ENCODE measurements around the gene MLPH.

The MLPH gene

GRCh38 chr2:237472909-237473877 lies 13.9 kb upstream of the MLPH start:
- 93% methylated on average over 27 of the region's 27 CpGs for WGBS
- Histone ChIP-seq H3K4me1 (ENCODE audit: insufficient read depth, low read length) (no peaks in the 10 kb centered on the region; the same call in 1 of the 2 replicates), H3K36me3 (ENCODE audit: insufficient read depth, low read length) (no peaks in the 10 kb centered on the region), H3K27ac (ENCODE audit: low read depth, low read length) (no peak overlapping the region), H3K27me3 (ENCODE audit: insufficient read depth, low read length) (peaks cover 27% of the 10 kb centered on the region), H3K9ac (ENCODE audit: low read depth, low read length) (no peak overlapping the region), H3K9me3 (ENCODE audit: insufficient read depth, low read depth, low read length) (no peaks in the 10 kb centered on the region), H3K4me3 (ENCODE audit: low read length) (no peak overlapping the region)

GRCh38 chr2:237473878-237474441 lies 13.1 kb upstream of the MLPH start:
- WGBS: 93% methylated on average over 11 of the region's 11 CpGs
- Histone ChIP-seq H3K9me3 (ENCODE audit: insufficient read depth, low read depth, low read length) (no peaks in the 10 kb centered on the region), H3K9ac (ENCODE audit: low read depth, low read length) (no peak overlapping the region), H3K4me1 (ENCODE audit: insufficient read depth, low read length) (no peaks in the 10 kb centered on the region; the same call in 1 of the 2 replicates), H3K36me3 (ENCODE audit: insufficient read depth, low read length) (no peaks in the 10 kb centered on the region), H3K27ac (ENCODE audit: low read depth, low read length) (no peak overlapping the region), H3K27me3 (ENCODE audit: insufficient read depth, low read length) (peaks cover 34% of the 10 kb centered on the region), H3K4me3 (ENCODE audit: low read length) (no peak overlapping the region)

GRCh38 chr2:237474442-237474911 lies 12.6 kb upstream of the MLPH start:
- H3K27ac ChIP-seq (ENCODE audit: low read depth, low read length): no peak overlapping the region; the same call in 1 of the 2 replicates
- H3K4me3 ChIP-seq (ENCODE audit: low read length): peak overlapping the region; percentile 81
- H3K36me3 ChIP-seq (ENCODE audit: insufficient read depth, low read length): no peaks in the 10 kb centered on the region
- no peaks in the 10 kb centered on the region for H3K9me3 ChIP-seq (ENCODE audit: insufficient read depth, low read depth, low read length)
- H3K4me1 ChIP-seq (ENCODE audit: insufficient read depth, low read length): no peaks in the 10 kb centered on the region; the same call in 1 of the 2 replicates
- peak overlapping the region; percentile 86 for H3K9ac ChIP-seq (ENCODE audit: low read depth, low read length)
- peaks cover 39% of the 10 kb centered on the region for H3K27me3 ChIP-seq (ENCODE audit: insufficient read depth, low read length)
- 77% methylated on average over 11 of the region's 12 CpGs for WGBS

- peak overlapping the region; percentile 86 for H3K9ac ChIP-seq (ENCODE audit: low read depth, low read length)
- H3K27ac ChIP-seq (ENCODE audit: low read depth, low read length): peak overlapping the region; percentile 77
- peaks cover 45% of the 10 kb centered on the region for H3K27me3 ChIP-seq (ENCODE audit: insufficient read depth, low read length)
- 1% methylated on average over 79 of the region's 79 CpGs for WGBS
- no peaks in the 10 kb centered on the region for H3K9me3 ChIP-seq (ENCODE audit: insufficient read depth, low read depth, low read length)
- no peaks in the 10 kb centered on the region for H3K36me3 ChIP-seq (ENCODE audit: insufficient read depth, low read length)
- no peaks in the 10 kb centered on the region; the same call in 1 of the 2 replicates for H3K4me1 ChIP-seq (ENCODE audit: insufficient read depth, low read length)
- H3K4me3 ChIP-seq (ENCODE audit: low read length): peak overlapping the region; percentile 81
Observed at GRCh38 chr2:237474931-237475703, 11.9 kb upstream of the MLPH start.

- H3K9me3 ChIP-seq (ENCODE audit: insufficient read depth, low read depth, low read length): no peaks in the 10 kb centered on the region
- WGBS: 32% methylated on average over 16 of the region's 17 CpGs
- peak overlapping the region; percentile 81 for H3K4me3 ChIP-seq (ENCODE audit: low read length)
- peaks cover 50% of the 10 kb centered on the region for H3K27me3 ChIP-seq (ENCODE audit: insufficient read depth, low read length)
- no peak overlapping the region for H3K9ac ChIP-seq (ENCODE audit: low read depth, low read length)
- no peaks in the 10 kb centered on the region; the same call in 1 of the 2 replicates for H3K4me1 ChIP-seq (ENCODE audit: insufficient read depth, low read length)
- no peak overlapping the region for H3K27ac ChIP-seq (ENCODE audit: low read depth, low read length)
- no peaks in the 10 kb centered on the region for H3K36me3 ChIP-seq (ENCODE audit: insufficient read depth, low read length)
Observed at GRCh38 chr2:237475704-237476141, 11.3 kb upstream of the MLPH start.

GRCh38 chr2:237478095-237478494 lies 9.0 kb upstream of the MLPH start:
- Histone ChIP-seq H3K27me3 (ENCODE audit: insufficient read depth, low read length) (peaks cover 64% of the 10 kb centered on the region), H3K4me3 (ENCODE audit: low read length) (no peak overlapping the region), H3K9me3 (ENCODE audit: insufficient read depth, low read depth, low read length) (no peaks in the 10 kb centered on the region), H3K9ac (ENCODE audit: low read depth, low read length) (no peak overlapping the region), H3K4me1 (ENCODE audit: insufficient read depth, low read length) (no peaks in the 10 kb centered on the region; the same call in 1 of the 2 replicates), H3K27ac (ENCODE audit: low read depth, low read length) (no peak overlapping the region), H3K36me3 (ENCODE audit: insufficient read depth, low read length) (no peaks in the 10 kb centered on the region)
- WGBS: 96% methylated on average over 2 of the region's 2 CpGs

GRCh38 chr2:237478979-237479378 lies 8.1 kb upstream of the MLPH start:
- Histone ChIP-seq H3K9ac (ENCODE audit: low read depth, low read length) (no peak overlapping the region), H3K36me3 (ENCODE audit: insufficient read depth, low read length) (no peaks in the 10 kb centered on the region), H3K27me3 (ENCODE audit: insufficient read depth, low read length) (peaks cover 65% of the 10 kb centered on the region), H3K4me1 (ENCODE audit: insufficient read depth, low read length) (no peaks in the 10 kb centered on the region; the same call in 1 of the 2 replicates), H3K9me3 (ENCODE audit: insufficient read depth, low read depth, low read length) (no peaks in the 10 kb centered on the region), H3K27ac (ENCODE audit: low read depth, low read length) (no peak overlapping the region), H3K4me3 (ENCODE audit: low read length) (no peak overlapping the region)
- WGBS: 88% methylated on average over 3 of the region's 3 CpGs

GRCh38 chr2:237479747-237480146 lies 7.3 kb upstream of the MLPH start:
- Histone ChIP-seq H3K9ac (ENCODE audit: low read depth, low read length) (no peak overlapping the region), H3K9me3 (ENCODE audit: insufficient read depth, low read depth, low read length) (no peaks in the 10 kb centered on the region), H3K36me3 (ENCODE audit: insufficient read depth, low read length) (no peaks in the 10 kb centered on the region), H3K27ac (ENCODE audit: low read depth, low read length) (no peak overlapping the region), H3K4me3 (ENCODE audit: low read length) (no peak overlapping the region), H3K27me3 (ENCODE audit: insufficient read depth, low read length) (peaks cover 72% of the 10 kb centered on the region), H3K4me1 (ENCODE audit: insufficient read depth, low read length) (no peaks in the 10 kb centered on the region; the same call in 1 of the 2 replicates)
- 92% methylated on average over 3 of the region's 4 CpGs for WGBS

GRCh38 chr2:237480556-237480955 lies 6.5 kb upstream of the MLPH start:
- no peaks in the 10 kb centered on the region for H3K36me3 ChIP-seq (ENCODE audit: insufficient read depth, low read length)
- H3K4me1 ChIP-seq (ENCODE audit: insufficient read depth, low read length): no peaks in the 10 kb centered on the region; the same call in 1 of the 2 replicates
- H3K9me3 ChIP-seq (ENCODE audit: insufficient read depth, low read depth, low read length): no peaks in the 10 kb centered on the region
- no peak overlapping the region for H3K9ac ChIP-seq (ENCODE audit: low read depth, low read length)
- peaks cover 80% of the 10 kb centered on the region for H3K27me3 ChIP-seq (ENCODE audit: insufficient read depth, low read length)
- WGBS: 91% methylated on average over 7 of the region's 7 CpGs
- no peak overlapping the region for H3K27ac ChIP-seq (ENCODE audit: low read depth, low read length)
- H3K4me3 ChIP-seq (ENCODE audit: low read length): no peak overlapping the region

- H3K27ac ChIP-seq (ENCODE audit: low read depth, low read length): no peak overlapping the region
- H3K27me3 ChIP-seq (ENCODE audit: insufficient read depth, low read length): peaks cover 80% of the 10 kb centered on the region
- H3K4me1 ChIP-seq (ENCODE audit: insufficient read depth, low read length): no peaks in the 10 kb centered on the region; the same call in 1 of the 2 replicates
- no peak overlapping the region for H3K4me3 ChIP-seq (ENCODE audit: low read length)
- no peaks in the 10 kb centered on the region for H3K36me3 ChIP-seq (ENCODE audit: insufficient read depth, low read length)
- H3K9ac ChIP-seq (ENCODE audit: low read depth, low read length): no peak overlapping the region
- 93% methylated on average over 3 of the region's 3 CpGs for WGBS
- H3K9me3 ChIP-seq (ENCODE audit: insufficient read depth, low read depth, low read length): no peaks in the 10 kb centered on the region
Observed at GRCh38 chr2:237480988-237481525, 6.0 kb upstream of the MLPH start.

Measured in HUES64 (cell line).